GM18517 (cell line): ENCODE data around the gene GPC6.

Source experiments
- ATAC-seq: cut with Tn5 transposase; IDR thresholded peaks from one replicate; pipeline ENCODE4 v1.9.1; 2021; ENCODE audit warnings: mild to moderate bottlenecking, moderate library complexity; ENCODE audit not compliant: unreplicated experiment

The GPC6 gene

GRCh38 chr13:93953841-93954240, 727.2 kb downstream of the GPC6 start:
- no peak for ATAC-seq

- no peak for ATAC-seq
Measured at GRCh38 chr13:93955904-93956303, 729.3 kb downstream of the GPC6 start.

- no peak for ATAC-seq
Measured at GRCh38 chr13:93956426-93956825, 729.8 kb downstream of the GPC6 start.

- ATAC-seq: no peak
Measured at GRCh38 chr13:93957371-93957770, 730.8 kb downstream of the GPC6 start.

- no peak for ATAC-seq
Measured at GRCh38 chr13:93959796-93960533, 733.4 kb downstream of the GPC6 start.

- no peak for ATAC-seq
Measured at GRCh38 chr13:93963266-93964145, 736.9 kb downstream of the GPC6 start.

- no peak for ATAC-seq
Measured at GRCh38 chr13:93964146-93964512, 737.5 kb downstream of the GPC6 start.

- ATAC-seq: no peak
Measured at GRCh38 chr13:93965587-93965986, 739.0 kb downstream of the GPC6 start.

GRCh38 chr13:93966267-93966936, 739.8 kb downstream of the GPC6 start:
- ATAC-seq: no peak

- no peak for ATAC-seq
Measured at GRCh38 chr13:93967286-93967685, 740.7 kb downstream of the GPC6 start.

GRCh38 chr13:93975242-93975641, 748.6 kb downstream of the GPC6 start:
- no peak for ATAC-seq

- no peak for ATAC-seq
Measured at GRCh38 chr13:93976528-93976927, 749.9 kb downstream of the GPC6 start.

GRCh38 chr13:93977986-93978385, 751.4 kb downstream of the GPC6 start:
- ATAC-seq: no peak

- no peak for ATAC-seq
Measured at GRCh38 chr13:93981426-93981977, 754.9 kb downstream of the GPC6 start.

- ATAC-seq: no peak
Measured at GRCh38 chr13:93982179-93982918, 755.7 kb downstream of the GPC6 start.

GRCh38 chr13:93984052-93984451, 757.4 kb downstream of the GPC6 start:
- ATAC-seq: no peak

- no peak for ATAC-seq
Measured at GRCh38 chr13:93984876-93985275, 758.3 kb downstream of the GPC6 start.

GRCh38 chr13:93987458-93987857, 760.9 kb downstream of the GPC6 start:
- no peak for ATAC-seq

GRCh38 chr13:93991569-93991968, 765.0 kb downstream of the GPC6 start:
- ATAC-seq: no peak

GRCh38 chr13:93996481-93996880, 769.9 kb downstream of the GPC6 start:
- ATAC-seq: no peak

GRCh38 chr13:94006296-94006695, 779.7 kb downstream of the GPC6 start:
- no peak for ATAC-seq
